HepG2 (cell line): Measurements from ENCODE around the gene ANKZF1. TPM values are rescaled to one million over a fixed set of nuclear protein-coding genes. Genes with fewer than 3 reads are reported as not detected.

ENCODE experiments used
- BCL6 ChIP-seq: IDR thresholded peaks from 2 replicates; pipeline ENCODE4 v1.6.1; 2016; ENCODE audit warnings: missing genetic modification reagents, missing compliant biosample characterization
- CBFB ChIP-seq: sonication (generic); formaldehyde crosslinking; IDR thresholded peaks from 2 replicates; pipeline ENCODE4 v1.4.0; 2020; ENCODE audit warnings: missing genetic modification reagents
- CTCF ChIP-seq: sonication (generic); formaldehyde crosslinking; IDR thresholded peaks from 2 replicates; pipeline ENCODE4 v1.5.0; 2020; ENCODE audit warnings: mild to moderate bottlenecking, missing genetic modification reagents, moderate library complexity
- NFKBIZ ChIP-seq: IDR thresholded peaks from 2 replicates; pipeline ENCODE4 v1.6.1; 2018; ENCODE audit warnings: missing genetic modification reagents, missing compliant biosample characterization
- TBX3 ChIP-seq: fragments of 450-650 bp; IDR thresholded peaks from 2 replicates; pipeline ENCODE4 v1.6.1; 2017; ENCODE audit warnings: antibody characterized with exemption, mild to moderate bottlenecking, inconsistent platforms, borderline replicate concordance
- ZFP1 ChIP-seq: IDR thresholded peaks from 2 replicates; pipeline ENCODE4 v1.6.1; 2016
- ZNF160 ChIP-seq: sonication (generic); formaldehyde crosslinking; IDR thresholded peaks from 2 replicates; pipeline ENCODE4 v1.8.0; 2022; ENCODE audit warnings: mild to moderate bottlenecking, inconsistent platforms, missing genetic modification reagents
- ZNF589 ChIP-seq: sonication (generic); formaldehyde crosslinking; conservative IDR thresholded peaks from 2 replicates; pipeline ENCODE4 v1.8.0; 2022; ENCODE audit warnings: mild to moderate bottlenecking, moderate library complexity, missing genetic modification reagents
- ZNF619 ChIP-seq: sonication (generic); formaldehyde crosslinking; IDR thresholded peaks from 2 replicates; pipeline ENCODE4 v1.4.0; 2020; ENCODE audit warnings: mild to moderate bottlenecking, missing genetic modification reagents
- ZNF737 ChIP-seq: sonication (generic); formaldehyde crosslinking; IDR thresholded peaks from 2 replicates; pipeline ENCODE4 v1.5.0; 2020; ENCODE audit warnings: missing genetic modification reagents, mild to moderate bottlenecking, borderline replicate concordance
- ZSCAN29 ChIP-seq: sonication (generic); formaldehyde crosslinking; conservative IDR thresholded peaks from 2 replicates; pipeline ENCODE4 v1.4.0; 2020; ENCODE audit warnings: mild to moderate bottlenecking, missing genetic modification reagents
- ZUFSP ChIP-seq: sonication (generic); formaldehyde crosslinking; IDR thresholded peaks from 2 replicates; pipeline ENCODE4 v1.9.0; 2021; ENCODE audit warnings: missing genetic modification reagents, mild to moderate bottlenecking, borderline replicate concordance
- polyA plus RNA-seq, 8 experiments: library from polyadenylated mRNA; depleted of rRNA in 3 of 8; stranded (reverse) in 7 of 8; unstranded in 1 of 8; fragments of >200 nt; fragmentation: Illumina TruSeq in 4 of 8; extraction: Trizol in 4 of 8; gene quantifications; 2 replicates each; pipeline versions ENCODE4 v1.2.1 to v1.2.3, GENCODE V29; 2011 to 2016; ENCODE audit warnings: low read depth in 4 of 8, missing spikeins in 1 of 8, mixed read lengths in 1 of 8; ENCODE audit not compliant: insufficient read depth in 1 of 8
- total RNA-seq, 5 experiments: library from RNA; depleted of rRNA; stranded (reverse); fragments of >200 nt; fragmentation: Illumina TruSeq; extraction: Trizol; gene quantifications; 2 replicates each; pipeline ENCODE4 v1.2.3, GENCODE V29; 2016; ENCODE audit warnings: low read depth in 1 of 5
- TF ChIP-seq, protein P1 (sequence below): sonication (generic); formaldehyde crosslinking; IDR thresholded peaks from 2 replicates; pipeline ENCODE4 v1.4.0; 2020; ENCODE audit warnings: missing genetic modification reagents, borderline replicate concordance
- TF ChIP-seq, protein P2 (sequence below): IDR thresholded peaks from 2 replicates; pipeline ENCODE4 v1.6.1; 2016; ENCODE audit warnings: low read depth, missing genetic modification reagents, missing compliant biosample characterization
- TF ChIP-seq, protein P3 (sequence below): sonication (generic); formaldehyde crosslinking; IDR thresholded peaks from 2 replicates; pipeline ENCODE4 v1.4.0; 2020; ENCODE audit warnings: mild to moderate bottlenecking, low read depth, missing genetic modification reagents

ANKZF1 gene
- total and polyA plus RNA-seq, 2 of the 13 experiments (the other 11 are each of a cell fraction or from before 2014, with no cell fraction given): 25.3 to 128 TPM

DNA sequence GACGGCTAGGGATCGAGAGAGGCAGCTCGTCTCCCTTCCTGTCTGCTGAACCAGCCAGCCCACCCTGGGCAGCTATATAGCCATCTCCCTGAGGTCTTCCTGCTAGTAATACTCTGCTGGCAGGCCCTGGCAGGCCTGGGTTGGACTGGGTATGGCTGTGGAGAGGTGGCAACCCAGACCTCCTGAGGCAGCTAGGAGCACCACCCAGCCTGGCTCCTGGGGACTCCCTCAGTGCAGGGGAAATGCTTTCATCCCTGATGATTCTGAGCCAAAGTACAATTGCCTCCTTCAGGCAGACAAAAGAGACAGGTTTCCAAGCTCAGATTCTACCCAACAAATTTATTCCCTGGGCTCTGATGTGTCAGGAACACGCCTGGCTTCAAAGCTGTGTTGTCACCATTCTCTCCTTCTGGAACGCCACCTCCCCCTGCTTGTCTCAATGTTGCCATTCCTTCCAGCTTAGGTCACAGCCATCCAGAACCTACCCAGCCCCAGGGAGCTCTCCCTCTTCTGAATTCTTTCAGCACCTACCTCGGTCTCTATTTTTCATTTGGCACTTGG, 44.8 kb downstream of the ANKZF1 start (continued):
- no peak for TF ChIP-seq CTCF (CRISPR knock-in tag)
- no peak for TF ChIP-seq TBX3
- TF ChIP-seq, protein P1, sequence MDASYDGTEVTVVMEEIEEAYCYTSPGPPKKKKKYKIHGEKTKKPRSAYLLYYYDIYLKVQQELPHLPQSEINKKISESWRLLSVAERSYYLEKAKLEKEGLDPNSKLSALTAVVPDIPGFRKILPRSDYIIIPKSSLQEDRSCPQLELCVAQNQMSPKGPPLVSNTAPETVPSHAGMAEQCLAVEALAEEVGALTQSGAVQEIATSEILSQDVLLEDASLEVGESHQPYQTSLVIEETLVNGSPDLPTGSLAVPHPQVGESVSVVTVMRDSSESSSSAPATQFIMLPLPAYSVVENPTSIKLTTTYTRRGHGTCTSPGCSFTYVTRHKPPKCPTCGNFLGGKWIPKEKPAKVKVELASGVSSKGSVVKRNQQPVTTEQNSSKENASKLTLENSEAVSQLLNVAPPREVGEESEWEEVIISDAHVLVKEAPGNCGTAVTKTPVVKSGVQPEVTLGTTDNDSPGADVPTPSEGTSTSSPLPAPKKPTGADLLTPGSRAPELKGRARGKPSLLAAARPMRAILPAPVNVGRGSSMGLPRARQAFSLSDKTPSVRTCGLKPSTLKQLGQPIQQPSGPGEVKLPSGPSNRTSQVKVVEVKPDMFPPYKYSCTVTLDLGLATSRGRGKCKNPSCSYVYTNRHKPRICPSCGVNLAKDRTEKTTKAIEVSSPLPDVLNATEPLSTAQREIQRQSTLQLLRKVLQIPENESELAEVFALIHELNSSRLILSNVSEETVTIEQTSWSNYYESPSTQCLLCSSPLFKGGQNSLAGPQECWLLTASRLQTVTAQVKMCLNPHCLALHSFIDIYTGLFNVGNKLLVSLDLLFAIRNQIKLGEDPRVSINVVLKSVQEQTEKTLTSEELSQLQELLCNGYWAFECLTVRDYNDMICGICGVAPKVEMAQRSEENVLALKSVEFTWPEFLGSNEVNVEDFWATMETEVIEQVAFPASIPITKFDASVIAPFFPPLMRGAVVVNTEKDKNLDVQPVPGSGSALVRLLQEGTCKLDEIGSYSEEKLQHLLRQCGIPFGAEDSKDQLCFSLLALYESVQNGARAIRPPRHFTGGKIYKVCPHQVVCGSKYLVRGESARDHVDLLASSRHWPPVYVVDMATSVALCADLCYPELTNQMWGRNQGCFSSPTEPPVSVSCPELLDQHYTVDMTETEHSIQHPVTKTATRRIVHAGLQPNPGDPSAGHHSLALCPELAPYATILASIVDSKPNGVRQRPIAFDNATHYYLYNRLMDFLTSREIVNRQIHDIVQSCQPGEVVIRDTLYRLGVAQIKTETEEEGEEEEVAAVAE (CRISPR knock-in tag): no peak
- TF ChIP-seq ZNF619 (CRISPR knock-in tag): no peak
- TF ChIP-seq, protein P2, sequence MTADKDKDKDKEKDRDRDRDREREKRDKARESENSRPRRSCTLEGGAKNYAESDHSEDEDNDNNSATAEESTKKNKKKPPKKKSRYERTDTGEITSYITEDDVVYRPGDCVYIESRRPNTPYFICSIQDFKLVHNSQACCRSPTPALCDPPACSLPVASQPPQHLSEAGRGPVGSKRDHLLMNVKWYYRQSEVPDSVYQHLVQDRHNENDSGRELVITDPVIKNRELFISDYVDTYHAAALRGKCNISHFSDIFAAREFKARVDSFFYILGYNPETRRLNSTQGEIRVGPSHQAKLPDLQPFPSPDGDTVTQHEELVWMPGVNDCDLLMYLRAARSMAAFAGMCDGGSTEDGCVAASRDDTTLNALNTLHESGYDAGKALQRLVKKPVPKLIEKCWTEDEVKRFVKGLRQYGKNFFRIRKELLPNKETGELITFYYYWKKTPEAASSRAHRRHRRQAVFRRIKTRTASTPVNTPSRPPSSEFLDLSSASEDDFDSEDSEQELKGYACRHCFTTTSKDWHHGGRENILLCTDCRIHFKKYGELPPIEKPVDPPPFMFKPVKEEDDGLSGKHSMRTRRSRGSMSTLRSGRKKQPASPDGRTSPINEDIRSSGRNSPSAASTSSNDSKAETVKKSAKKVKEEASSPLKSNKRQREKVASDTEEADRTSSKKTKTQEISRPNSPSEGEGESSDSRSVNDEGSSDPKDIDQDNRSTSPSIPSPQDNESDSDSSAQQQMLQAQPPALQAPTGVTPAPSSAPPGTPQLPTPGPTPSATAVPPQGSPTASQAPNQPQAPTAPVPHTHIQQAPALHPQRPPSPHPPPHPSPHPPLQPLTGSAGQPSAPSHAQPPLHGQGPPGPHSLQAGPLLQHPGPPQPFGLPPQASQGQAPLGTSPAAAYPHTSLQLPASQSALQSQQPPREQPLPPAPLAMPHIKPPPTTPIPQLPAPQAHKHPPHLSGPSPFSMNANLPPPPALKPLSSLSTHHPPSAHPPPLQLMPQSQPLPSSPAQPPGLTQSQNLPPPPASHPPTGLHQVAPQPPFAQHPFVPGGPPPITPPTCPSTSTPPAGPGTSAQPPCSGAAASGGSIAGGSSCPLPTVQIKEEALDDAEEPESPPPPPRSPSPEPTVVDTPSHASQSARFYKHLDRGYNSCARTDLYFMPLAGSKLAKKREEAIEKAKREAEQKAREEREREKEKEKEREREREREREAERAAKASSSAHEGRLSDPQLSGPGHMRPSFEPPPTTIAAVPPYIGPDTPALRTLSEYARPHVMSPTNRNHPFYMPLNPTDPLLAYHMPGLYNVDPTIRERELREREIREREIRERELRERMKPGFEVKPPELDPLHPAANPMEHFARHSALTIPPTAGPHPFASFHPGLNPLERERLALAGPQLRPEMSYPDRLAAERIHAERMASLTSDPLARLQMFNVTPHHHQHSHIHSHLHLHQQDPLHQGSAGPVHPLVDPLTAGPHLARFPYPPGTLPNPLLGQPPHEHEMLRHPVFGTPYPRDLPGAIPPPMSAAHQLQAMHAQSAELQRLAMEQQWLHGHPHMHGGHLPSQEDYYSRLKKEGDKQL: no peak
- no peak for TF ChIP-seq NFKBIZ (CRISPR knock-in tag)
- TF ChIP-seq, protein P3, sequence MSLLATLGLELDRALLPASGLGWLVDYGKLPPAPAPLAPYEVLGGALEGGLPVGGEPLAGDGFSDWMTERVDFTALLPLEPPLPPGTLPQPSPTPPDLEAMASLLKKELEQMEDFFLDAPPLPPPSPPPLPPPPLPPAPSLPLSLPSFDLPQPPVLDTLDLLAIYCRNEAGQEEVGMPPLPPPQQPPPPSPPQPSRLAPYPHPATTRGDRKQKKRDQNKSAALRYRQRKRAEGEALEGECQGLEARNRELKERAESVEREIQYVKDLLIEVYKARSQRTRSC (CRISPR knock-in tag): no peak
- TF ChIP-seq CBFB (CRISPR knock-in tag): no peak
- no peak for TF ChIP-seq ZNF160 (CRISPR knock-in tag)
- no peak for TF ChIP-seq ZUFSP (CRISPR knock-in tag)
- no peak for TF ChIP-seq BCL6 (CRISPR knock-in tag)
- TF ChIP-seq ZNF737 (CRISPR knock-in tag): no peak
- TF ChIP-seq ZSCAN29 (CRISPR knock-in tag): no peak
- no peak for TF ChIP-seq ZNF589
- no peak for TF ChIP-seq ZFP1 (CRISPR knock-in tag)
